IMR-90 (cell line): ENCODE measurements around the gene PIEZO1. TPM values are rescaled to one million over a fixed set of nuclear protein-coding genes. Genes with fewer than 3 reads are reported as not detected.

Experiments used
- ATAC-seq: fragments of 200-7000 bp; cut with Tn5 transposase; 2 replicates; pipeline ENCODE4 v1.9.1; 2020; ENCODE audit warnings: low read depth, mild to moderate bottlenecking, moderate library complexity
- BruUV-seq: library from RNA; stranded (reverse); fragments of 400-500 nt; replicated peaks from 2 replicates; lab custom pipeline; 2021; lab: Mats Ljungman, UMichigan
- CTCF ChIA-PET: fragments of 300-600 bp; formaldehyde crosslinking; extraction: SDS; loops from one replicate; lab custom pipeline; 2021; ENCODE audit warnings: antibody characterized with exemption; lab: Yijun Ruan, JAX
- POLR2A ChIA-PET: fragments of 300-600 bp; sonication (Branson Sonifier 250); formaldehyde crosslinking; loops from one replicate; lab custom pipeline; 2022; ENCODE audit warnings: antibody characterized with exemption; ENCODE audit not compliant: unreplicated experiment; lab: Charles Lee
- DNase-seq: peaks from one replicate; pipeline ENCODE4 v3.0.0; 2013
- H2AFZ ChIP-seq: replicated peaks from 2 replicates; pipeline ENCODE3; 2013; ENCODE audit warnings: low read length, mild to moderate bottlenecking; ENCODE audit not compliant: poor library complexity
- H2AK5ac ChIP-seq: 2 replicates; pipeline ENCODE4 v1.6.1; 2013; ENCODE audit warnings: low read depth, low read length, inconsistent platforms
- H2AK9ac ChIP-seq: replicated peaks from 2 replicates; pipeline ENCODE3; 2013; ENCODE audit warnings: mild to moderate bottlenecking, low read depth, low read length, moderate library complexity; ENCODE audit not compliant: poor library complexity
- H2BK120ac ChIP-seq: 2 replicates; pipeline ENCODE4 v1.6.1; 2013; ENCODE audit warnings: low read depth, low read length, inconsistent platforms
- H2BK15ac ChIP-seq: 3 replicates; pipeline ENCODE4 v1.6.1; 2013; ENCODE audit warnings: low read depth, low read length, inconsistent platforms
- H2BK20ac ChIP-seq: 2 replicates; pipeline ENCODE4 v1.6.1; 2013; ENCODE audit warnings: low read depth, mild to moderate bottlenecking, inconsistent platforms, low read length, moderate library complexity
- H2BK5ac ChIP-seq: 2 replicates; pipeline ENCODE4 v1.6.1; 2013; ENCODE audit warnings: mild to moderate bottlenecking, low read depth, low read length, inconsistent platforms; ENCODE audit not compliant: poor library complexity, severe bottlenecking
- H3K14ac ChIP-seq: replicated peaks from 2 replicates; pipeline ENCODE4 v1.6.1; 2013; ENCODE audit warnings: low read depth, low read length, inconsistent platforms
- H3K18ac ChIP-seq: 2 replicates; pipeline ENCODE4 v1.6.1; 2013; ENCODE audit warnings: low read depth, low read length, control low read depth
- H3K23ac ChIP-seq: 2 replicates; pipeline ENCODE4 v1.6.1; 2013; ENCODE audit warnings: low read depth, low read length, inconsistent platforms
- H3K27ac ChIP-seq: 2 replicates; pipeline ENCODE4 v1.5.1; 2013; ENCODE audit warnings: mild to moderate bottlenecking, control low read depth, low read length; ENCODE audit not compliant: insufficient read depth
- H3K27me3 ChIP-seq: 2 replicates; pipeline ENCODE4 v1.6.1; 2013; ENCODE audit warnings: low read length; ENCODE audit not compliant: control insufficient read depth, insufficient read depth
- H3K36me3 ChIP-seq: 2 replicates; pipeline ENCODE4 v1.6.1; 2013; ENCODE audit warnings: low read length, mixed read lengths; ENCODE audit not compliant: control insufficient read depth, insufficient read depth
- H3K4ac ChIP-seq: 2 replicates; pipeline ENCODE4 v1.6.1; 2013; ENCODE audit warnings: low read depth, low read length, inconsistent platforms
- H3K4me1 ChIP-seq: 2 replicates; pipeline ENCODE4 v1.6.1; 2013; ENCODE audit warnings: low read length, mixed read lengths; ENCODE audit not compliant: control insufficient read depth, insufficient read depth
- H3K4me2 ChIP-seq: 2 replicates; pipeline ENCODE4 v1.6.1; 2013; ENCODE audit warnings: low read depth, mild to moderate bottlenecking, control low read depth, low read length, moderate library complexity
- H3K4me3 ChIP-seq: 2 replicates; pipeline ENCODE4 v1.5.1; 2013; ENCODE audit warnings: low read depth, mild to moderate bottlenecking, control low read depth, low read length, moderate library complexity; ENCODE audit not compliant: insufficient read depth
- H3K56ac ChIP-seq: 2 replicates; pipeline ENCODE4 v1.6.1; 2013; ENCODE audit warnings: low read length, inconsistent platforms; ENCODE audit not compliant: insufficient read depth; ENCODE audit errors: extremely low read depth
- H3K79me1 ChIP-seq, 2 experiments: 2 replicates each; pipeline ENCODE4 v1.6.1; 2013; ENCODE audit warnings: low read length in 2 of 2, inconsistent platforms in 1 of 2, low read depth in 1 of 2
- H3K9ac ChIP-seq: 2 replicates; pipeline ENCODE4 v1.6.1; 2013; ENCODE audit warnings: low read depth, low read length, control low read depth
- H3K9me1 ChIP-seq: 2 replicates; pipeline ENCODE4 v1.6.1; 2013; ENCODE audit warnings: low read length, inconsistent platforms; ENCODE audit not compliant: insufficient read depth
- H3K9me3 ChIP-seq: 2 replicates; pipeline ENCODE4 v1.6.1; 2013; ENCODE audit warnings: low read length; ENCODE audit not compliant: control insufficient read depth, insufficient read depth
- H4K20me1 ChIP-seq: 2 replicates; pipeline ENCODE4 v1.6.1; 2013; ENCODE audit warnings: low read length, inconsistent platforms; ENCODE audit not compliant: insufficient read depth
- H4K5ac ChIP-seq: 2 replicates; pipeline ENCODE4 v1.6.1; 2013; ENCODE audit warnings: mild to moderate bottlenecking, low read depth, low read length, control low read depth
- H4K8ac ChIP-seq, 2 experiments: 2 replicates each; pipeline ENCODE4 v1.6.1; 2013; ENCODE audit warnings: low read depth in 2 of 2, low read length in 2 of 2, control low read depth in 1 of 2, inconsistent platforms in 1 of 2
- H4K91ac ChIP-seq: 2 replicates; pipeline ENCODE4 v1.6.1; 2013; ENCODE audit warnings: low read depth, low read length, inconsistent platforms; ENCODE audit not compliant: insufficient read depth
- BHLHE40 ChIP-seq: fragments of 150-350 bp; IDR thresholded peaks from 2 replicates; pipeline ENCODE4 v1.6.1; 2016; ENCODE audit warnings: mild to moderate bottlenecking, low read depth, low read length
- MAZ ChIP-seq: IDR thresholded peaks from 2 replicates; pipeline ENCODE4 v1.6.1; 2012; ENCODE audit warnings: low read depth, mild to moderate bottlenecking, low read length, improper control_type of control experiment, moderate library complexity, borderline replicate concordance
- MXI1 ChIP-seq: IDR thresholded peaks from 2 replicates; pipeline ENCODE4 v1.6.1; 2012; ENCODE audit warnings: low read depth, mild to moderate bottlenecking, low read length, moderate library complexity, borderline replicate concordance
- NFE2L2 ChIP-seq: fragments of 150-350 bp; IDR thresholded peaks from 2 replicates; pipeline ENCODE4 v1.6.1; 2016; ENCODE audit warnings: low read depth, mild to moderate bottlenecking, low read length
- POLR2A ChIP-seq: IDR thresholded peaks from 2 replicates; pipeline ENCODE4 v1.6.1; 2012; ENCODE audit warnings: mild to moderate bottlenecking, low read depth, low read length
- RAD21 ChIP-seq: IDR thresholded peaks from 2 replicates; pipeline ENCODE4 v1.6.1; 2012; ENCODE audit warnings: low read length, improper control_type of control experiment
- RFX5 ChIP-seq: IDR thresholded peaks from 2 replicates; pipeline ENCODE4 v1.8.0; 2012; ENCODE audit warnings: low read depth, mild to moderate bottlenecking, low read length, moderate library complexity
- SMC3 ChIP-seq: fragments of 150-350 bp; IDR thresholded peaks from 2 replicates; pipeline ENCODE4 v1.6.1; 2016; ENCODE audit warnings: low read depth, mild to moderate bottlenecking, antibody characterized with exemption, low read length, moderate library complexity
- WGBS, 2 experiments: methylation state at CpG; one replicate each; pipeline versions ENCODE4 v1.1.5 to v1.1.7; 2013; ENCODE audit warnings: missing lambda C conversion rate in 2 of 2; ENCODE audit not compliant: insufficient read length in 1 of 2; ENCODE audit errors: extremely low coverage in 2 of 2; 5-methylcytosine and 5-hydroxymethylcytosine counted together
- dilution Hi-C: fragments of 300-500 bp; cut with HindIII; formaldehyde crosslinking; loops from one replicate; pipeline ENCODE4 v1.14.3; 2018; ENCODE audit warnings: low sequenced_read_pairs; ENCODE audit not compliant: unreplicated experiment
- in situ Hi-C: fragments of 300-500 bp; cut with MboI; formaldehyde crosslinking; loops from 3 replicates; pipeline ENCODE4 v1.14.3; 2019; ENCODE audit warnings: low sequenced_read_pairs, inconsistent platforms, mixed read lengths
- intact Hi-C: fragments of 100-400 bp; cut with micrococcal nuclease; formaldehyde crosslinking; loops from 2 replicates; pipeline ENCODE4 v1.10.0; 2022
- polyA plus RNA-seq, 3 experiments: library from polyadenylated mRNA; depleted of rRNA; stranded (reverse); fragments of >200 nt; gene quantifications; 2 replicates each; pipeline ENCODE4 v1.2.3, GENCODE V29; 2012; ENCODE audit warnings: low replicate concordance in 1 of 3
- total RNA-seq: library from RNA; depleted of rRNA; stranded (reverse); fragments of >200 nt; gene quantifications from 2 replicates; pipeline ENCODE4 v1.2.3, GENCODE V29; 2012
- TF ChIP-seq, protein P1 (sequence below): conservative IDR thresholded peaks from 2 replicates; pipeline ENCODE4 v1.5.1; 2012; ENCODE audit warnings: mild to moderate bottlenecking, low read depth, low read length, improper control_type of control experiment

PIEZO1 gene
- total and polyA plus RNA-seq, 2 of the 4 experiments (the other 2 are of a cell fraction): 36.2 to 372 TPM

DNA sequence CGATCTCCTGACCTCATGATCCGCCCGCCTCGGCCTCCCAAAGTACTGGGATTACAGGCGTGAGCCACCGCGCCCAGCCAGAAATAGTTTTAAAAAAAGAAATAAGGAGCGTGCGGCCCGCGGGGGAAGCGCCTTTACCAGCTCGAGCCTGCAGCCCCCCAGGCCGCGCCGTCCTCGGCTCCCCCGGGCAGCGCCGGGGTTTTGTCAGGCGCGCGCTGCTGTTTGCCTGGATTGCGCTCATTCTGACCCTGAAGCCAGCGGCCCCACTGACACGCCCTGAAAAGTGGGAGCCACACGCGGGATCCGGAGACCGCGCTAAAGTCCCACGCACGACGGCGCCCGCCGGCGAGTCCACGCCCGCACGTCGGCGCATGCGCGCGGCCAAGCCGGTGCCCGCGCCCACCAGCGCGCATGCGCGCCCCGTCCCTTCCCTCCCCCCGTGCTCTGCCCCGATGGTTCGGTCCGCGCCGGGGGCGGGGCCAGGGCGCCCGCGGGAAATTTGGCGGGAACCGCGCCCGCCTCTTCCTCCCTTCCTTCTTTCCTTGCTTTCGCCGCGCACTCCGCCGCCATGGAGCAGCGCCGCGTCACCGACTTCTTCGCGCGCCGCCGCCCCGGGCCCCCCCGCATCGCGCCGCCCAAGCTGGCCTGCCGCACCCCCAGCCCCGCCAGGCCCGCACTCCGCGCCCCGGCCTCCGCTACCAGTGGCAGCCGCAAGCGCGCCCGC is 18.4 kb upstream of the PIEZO1 start, which contains the start of gene CDT1:
CDT1 (plus strand) TSS at position 526 of the 724 bp plus-strand sequence; CDS start at position 569, 43 bp downstream.
- Histone ChIP-seq H3K9me1 (no peaks in the 10 kb centered on the region; the same call in 1 of the 2 replicates), H2BK120ac (no peak within 1 kb of the TSS), H2BK5ac (peak within 1 kb of the TSS; percentile 22), H3K36me3 (peaks cover 10% of the 10 kb centered on the region), H3K4me3 (peak within 1 kb of the TSS; percentile 85), H3K9ac (peak within 1 kb of the TSS; percentile 86), H3K4me2 (peak within 1 kb of the TSS; percentile 72), H4K20me1 (no peaks in the 10 kb centered on the region; the same call in 1 of the 2 replicates), H3K9me3 (no peaks in the 10 kb centered on the region), H2AK5ac (peak within 1 kb of the TSS; percentile 82), H3K56ac (peak within 1 kb of the TSS; percentile 30), H3K14ac (peak within 1 kb of the TSS; percentile 91), H4K5ac (no peak within 1 kb of the TSS), H4K8ac (peak within 1 kb of the TSS; percentile 71 to 93; a peak in 3 of 4 replicates), H4K91ac (peak within 1 kb of the TSS; percentile 68), H2BK15ac (no peak within 1 kb of the TSS; the same call in 2 of the 3 replicates), H2AFZ (peak within 1 kb of the TSS; percentile 96), H2AK9ac (peak within 1 kb of the TSS; percentile 98), H3K79me1 (peaks cover 7 to 39% of the 10 kb centered on the region in 2 experiments; a peak in 3 of 4 replicates), H3K18ac (no peak within 1 kb of the TSS), H3K27me3 (no peaks in the 10 kb centered on the region), H3K27ac (peak within 1 kb of the TSS; percentile 84; the same call in 1 of the 2 replicates), H3K4ac (peak within 1 kb of the TSS; percentile 89), H3K4me1 (peaks cover 8% of the 10 kb centered on the region; the same call in 1 of the 2 replicates), H3K23ac (peak within 1 kb of the TSS; percentile 91), H2BK20ac (no peak within 1 kb of the TSS)
- POLR2A ChIA-PET: interaction anchor here (0.7 kb wide), 1 partner anchor 9 kb away, joined by 4 read pairs; no protein-coding TSS in a partner anchor
- no TSS peak for BruUV-seq
- DNase-seq (peak; percentile 69), ATAC-seq (peak; percentile 85)
- intact Hi-C loops: no loop called here
- TF ChIP-seq RAD21: no peak
- TF ChIP-seq, protein P1, sequence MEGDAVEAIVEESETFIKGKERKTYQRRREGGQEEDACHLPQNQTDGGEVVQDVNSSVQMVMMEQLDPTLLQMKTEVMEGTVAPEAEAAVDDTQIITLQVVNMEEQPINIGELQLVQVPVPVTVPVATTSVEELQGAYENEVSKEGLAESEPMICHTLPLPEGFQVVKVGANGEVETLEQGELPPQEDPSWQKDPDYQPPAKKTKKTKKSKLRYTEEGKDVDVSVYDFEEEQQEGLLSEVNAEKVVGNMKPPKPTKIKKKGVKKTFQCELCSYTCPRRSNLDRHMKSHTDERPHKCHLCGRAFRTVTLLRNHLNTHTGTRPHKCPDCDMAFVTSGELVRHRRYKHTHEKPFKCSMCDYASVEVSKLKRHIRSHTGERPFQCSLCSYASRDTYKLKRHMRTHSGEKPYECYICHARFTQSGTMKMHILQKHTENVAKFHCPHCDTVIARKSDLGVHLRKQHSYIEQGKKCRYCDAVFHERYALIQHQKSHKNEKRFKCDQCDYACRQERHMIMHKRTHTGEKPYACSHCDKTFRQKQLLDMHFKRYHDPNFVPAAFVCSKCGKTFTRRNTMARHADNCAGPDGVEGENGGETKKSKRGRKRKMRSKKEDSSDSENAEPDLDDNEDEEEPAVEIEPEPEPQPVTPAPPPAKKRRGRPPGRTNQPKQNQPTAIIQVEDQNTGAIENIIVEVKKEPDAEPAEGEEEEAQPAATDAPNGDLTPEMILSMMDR: no peak
- peak; percentile 93 for TF ChIP-seq BHLHE40
- 0 out of 2 replicates have a peak, but pooled peaks have one; percentile 21 for TF ChIP-seq MXI1
- TF ChIP-seq MAZ: peak; percentile 60; the same call in 1 of the 2 replicates
- TF ChIP-seq NFE2L2: no peak
- TF ChIP-seq POLR2A: 0 out of 2 replicates have a peak, but pooled peaks have one; percentile 36
- TF ChIP-seq SMC3: no peak
- TF ChIP-seq RFX5: no peak
- dilution Hi-C loops: no loop called here
- 0% methylated on average over 59 of the region's 98 CpGs; no CpG with 5 or more reads in 1 of the 2 experiments for WGBS, 2 experiments
- in situ Hi-C loops: no loop called here
- CTCF ChIA-PET: no interaction called here
